HepG2 (cell line): ENCODE measurements around the gene ZBTB20. TPM values are rescaled to one million over a fixed set of nuclear protein-coding genes. Genes with fewer than 3 reads are reported as not detected.

Experiments used
- ATF7 ChIP-seq, 2 experiments: fragments of 450-650 bp in 1 of 2; sonication (generic) in 1 of 2; formaldehyde crosslinking in 1 of 2; IDR thresholded peaks; 2 replicates each; pipeline versions ENCODE4 v1.4.0 to v1.6.1; 2016 to 2020; ENCODE audit warnings: antibody characterized with exemption in 1 of 2, mild to moderate bottlenecking in 1 of 2, missing genetic modification reagents in 1 of 2
- DDIT3 ChIP-seq: sonication (generic); formaldehyde crosslinking; IDR thresholded peaks from 2 replicates; pipeline ENCODE4 v1.4.0; 2020; ENCODE audit warnings: mild to moderate bottlenecking, missing genetic modification reagents
- ELF1 ChIP-seq: sonication (generic); formaldehyde crosslinking; IDR thresholded peaks from 2 replicates; pipeline ENCODE4 v1.4.0; 2020; ENCODE audit warnings: missing genetic modification reagents
- HMGA1 ChIP-seq: sonication (generic); formaldehyde crosslinking; conservative IDR thresholded peaks from 2 replicates; pipeline ENCODE4 v1.4.0; 2020; ENCODE audit warnings: missing genetic modification reagents
- HNRNPK ChIP-seq: fragments of 200-400 bp; formaldehyde crosslinking; IDR thresholded peaks from 2 replicates; pipeline ENCODE4 v1.6.1; 2018; ENCODE audit warnings: low read length, low read depth, moderate library complexity, mild to moderate bottlenecking; ENCODE audit not compliant: poor library complexity, severe bottlenecking
- MED13 ChIP-seq: sonication (generic); formaldehyde crosslinking; IDR thresholded peaks from 2 replicates; pipeline ENCODE4 v1.5.0; 2020; ENCODE audit warnings: missing genetic modification reagents
- MYPOP ChIP-seq: sonication (generic); formaldehyde crosslinking; IDR thresholded peaks from 2 replicates; pipeline ENCODE4 v1.8.1; 2023; ENCODE audit warnings: mild to moderate bottlenecking, moderate library complexity, missing genetic modification reagents
- PHF5A ChIP-seq: IDR thresholded peaks from one replicate; pipeline ENCODE4 v1.6.1; 2018; ENCODE audit warnings: low read depth, missing genetic modification reagents; ENCODE audit not compliant: unreplicated experiment
- PPARG ChIP-seq: conservative IDR thresholded peaks from 2 replicates; pipeline ENCODE4 v1.6.1; 2016; ENCODE audit warnings: missing biosample characterization, missing genetic modification reagents
- RFX5 ChIP-seq: IDR thresholded peaks from 2 replicates; pipeline ENCODE4 v1.6.1; 2011; ENCODE audit warnings: low read depth, low read length, improper control_type of control experiment
- SALL2 ChIP-seq: sonication (generic); formaldehyde crosslinking; IDR thresholded peaks from 2 replicates; pipeline ENCODE4 v1.8.1; 2023; ENCODE audit warnings: mild to moderate bottlenecking, missing genetic modification reagents, inconsistent platforms
- SMARCC2 ChIP-seq: fragments of 450-650 bp; IDR thresholded peaks from 2 replicates; pipeline ENCODE4 v1.6.1; 2017; ENCODE audit warnings: antibody characterized with exemption, mild to moderate bottlenecking
- XRCC5 ChIP-seq: fragments of 200-400 bp; formaldehyde crosslinking; optimal IDR thresholded peaks from 2 replicates; pipeline ENCODE3; 2017; ENCODE audit warnings: mild to moderate bottlenecking, low read length
- ZBTB25 ChIP-seq: IDR thresholded peaks from 2 replicates; pipeline ENCODE4 v1.6.1; 2018; ENCODE audit warnings: missing genetic modification reagents
- ZBTB42 ChIP-seq: sonication (generic); formaldehyde crosslinking; IDR thresholded peaks from 2 replicates; pipeline ENCODE4 v1.5.0; 2020; ENCODE audit warnings: mild to moderate bottlenecking, missing genetic modification reagents
- ZBTB7A ChIP-seq: sonication (generic); formaldehyde crosslinking; IDR thresholded peaks from 2 replicates; pipeline ENCODE4 v1.8.0; 2022; ENCODE audit warnings: mild to moderate bottlenecking, missing genetic modification reagents
- ZBTB8A ChIP-seq: sonication (generic); formaldehyde crosslinking; IDR thresholded peaks from 2 replicates; pipeline ENCODE4 v1.4.0; 2020; ENCODE audit warnings: mild to moderate bottlenecking, low read depth, missing genetic modification reagents, borderline replicate concordance
- ZNF10 ChIP-seq: sonication (generic); formaldehyde crosslinking; IDR thresholded peaks from 2 replicates; pipeline ENCODE4 v1.4.0; 2020; ENCODE audit warnings: mild to moderate bottlenecking, low read depth, missing genetic modification reagents, borderline replicate concordance
- ZNF207 ChIP-seq: fragments of 450-650 bp; IDR thresholded peaks from 2 replicates; pipeline ENCODE4 v1.6.1; 2016; ENCODE audit warnings: antibody characterized with exemption, borderline replicate concordance
- ZNF251 ChIP-seq: sonication (generic); formaldehyde crosslinking; IDR thresholded peaks from 2 replicates; pipeline ENCODE4 v1.9.0; 2021; ENCODE audit warnings: mild to moderate bottlenecking, missing genetic modification reagents
- ZNF292 ChIP-seq: sonication (generic); formaldehyde crosslinking; IDR thresholded peaks from 2 replicates; pipeline ENCODE4 v1.8.1; 2022; ENCODE audit warnings: mild to moderate bottlenecking, low read depth, missing genetic modification reagents, borderline replicate concordance
- ZNF362 ChIP-seq: sonication (generic); formaldehyde crosslinking; IDR thresholded peaks from 2 replicates; pipeline ENCODE4 v1.4.0; 2020; ENCODE audit warnings: missing genetic modification reagents, mild to moderate bottlenecking, borderline replicate concordance
- ZNF503 ChIP-seq: sonication (generic); formaldehyde crosslinking; IDR thresholded peaks from 2 replicates; pipeline ENCODE4 v1.4.0; 2020; ENCODE audit warnings: missing genetic modification reagents
- ZNF597 ChIP-seq: sonication (generic); formaldehyde crosslinking; IDR thresholded peaks from 2 replicates; pipeline ENCODE4 v1.5.0; 2020; ENCODE audit warnings: missing genetic modification reagents
- polyA plus RNA-seq, 8 experiments: library from polyadenylated mRNA; depleted of rRNA in 3 of 8; stranded (reverse) in 7 of 8; unstranded in 1 of 8; fragments of >200 nt; fragmentation: Illumina TruSeq in 4 of 8; extraction: Trizol in 4 of 8; gene quantifications; 2 replicates each; pipeline versions ENCODE4 v1.2.1 to v1.2.3, GENCODE V29; 2011 to 2016; ENCODE audit warnings: low read depth in 4 of 8, missing spikeins in 1 of 8, mixed read lengths in 1 of 8; ENCODE audit not compliant: insufficient read depth in 1 of 8
- total RNA-seq, 5 experiments: library from RNA; depleted of rRNA; stranded (reverse); fragments of >200 nt; fragmentation: Illumina TruSeq; extraction: Trizol; gene quantifications; 2 replicates each; pipeline ENCODE4 v1.2.3, GENCODE V29; 2016; ENCODE audit warnings: low read depth in 1 of 5

ZBTB20 gene
- total and polyA plus RNA-seq, 2 of the 13 experiments (the other 11 are each of a cell fraction or from before 2014, with no cell fraction given), result 1.9 to 8.8 TPM

GRCh38 chr3:114706591-114707232 lies 440.4 kb downstream of the ZBTB20 start (continued):
- peak; percentile 44; the same call in 1 of the 2 replicates for TF ChIP-seq ZBTB25
- no peak for TF ChIP-seq ZBTB7A
- TF ChIP-seq XRCC5, result peak; percentile 37
- peak; percentile 89 for TF ChIP-seq ZNF503 (CRISPR knock-in tag)
- TF ChIP-seq ZNF251 (CRISPR knock-in tag), result no peak
- TF ChIP-seq DDIT3 (CRISPR knock-in tag), result no peak
- TF ChIP-seq RFX5, result no peak
- no peak for TF ChIP-seq ZBTB42 (CRISPR knock-in tag)
- peak; percentile 83 for TF ChIP-seq ATF7 (IDR thresholded peaks at IDR 0.05)
- TF ChIP-seq ATF7 (CRISPR knock-in tag; IDR thresholded peaks at IDR 0.05), result peak; percentile 78; the same call in 1 of the 2 replicates
- TF ChIP-seq ZNF207, result no peak
- peak; percentile 84 for TF ChIP-seq PPARG
- TF ChIP-seq PHF5A (CRISPR knock-in tag), result peak; percentile 40
- no peak for TF ChIP-seq HMGA1 (CRISPR knock-in tag)
- TF ChIP-seq MYPOP (CRISPR knock-in tag), result peak; percentile 68; the same call in 1 of the 2 replicates
- TF ChIP-seq SMARCC2, result no peak
- 0 out of 2 replicates have a peak, but pooled peaks have one; percentile 35 for TF ChIP-seq MED13 (CRISPR knock-in tag)
- no peak for TF ChIP-seq ZNF10 (CRISPR knock-in tag)
- peak; percentile 73; the same call in 1 of the 2 replicates for TF ChIP-seq ZNF292 (CRISPR knock-in tag)
- TF ChIP-seq SALL2 (CRISPR knock-in tag), result no peak
- no peak for TF ChIP-seq ZBTB8A (CRISPR knock-in tag)
- TF ChIP-seq ELF1 (CRISPR knock-in tag), result no peak
- TF ChIP-seq ZNF597 (CRISPR knock-in tag), result no peak
- no peak for TF ChIP-seq ZNF362 (CRISPR knock-in tag)
- peak; percentile 12 for TF ChIP-seq HNRNPK
